PC-3 (cell line): ENCODE results near the gene CNTNAP2. TPM values are rescaled to one million over a fixed set of nuclear protein-coding genes. Genes with fewer than 3 reads are reported as not detected.

Source experiments
- ATAC-seq: fragments of 200-7000 bp; cut with Tn5 transposase; 2 replicates; pipeline ENCODE4 v1.9.1; 2020; ENCODE audit warnings: mild to moderate bottlenecking, moderate library complexity
- BruUV-seq: library from RNA; stranded (reverse); fragments of 400-500 nt; replicated peaks from 2 replicates; lab custom pipeline; 2021; lab: Mats Ljungman, UMichigan
- CTCF ChIA-PET: fragments of 300-600 bp; sonication (Branson Sonifier 250); formaldehyde crosslinking; loops from one replicate; lab custom pipeline; 2022; ENCODE audit warnings: antibody characterized with exemption; lab: Charles Lee
- POLR2A ChIA-PET: fragments of 300-600 bp; sonication (Branson Sonifier 250); formaldehyde crosslinking; loops from one replicate; lab custom pipeline; 2022; ENCODE audit warnings: antibody characterized with exemption; ENCODE audit not compliant: unreplicated experiment; lab: Charles Lee
- DNase-seq: peaks from one replicate; pipeline ENCODE4 v3.0.0-alpha.2; 2015
- H2AFZ ChIP-seq: fragments of 300-600 bp; sonication (generic); 2 replicates; pipeline ENCODE4 v1.6.0; 2016; ENCODE audit warnings: antibody characterized with exemption, low read length
- H3F3A ChIP-seq: fragments of 300-600 bp; sonication (generic); one replicate; pipeline ENCODE4 v1.6.0; 2017; ENCODE audit warnings: antibody characterized with exemption, low read length, control low read depth, mild to moderate bottlenecking; ENCODE audit not compliant: unreplicated experiment
- H3K27ac ChIP-seq: fragments of 300-600 bp; sonication (generic); 2 replicates; pipeline ENCODE4 v1.5.1; 2016; ENCODE audit warnings: mild to moderate bottlenecking, low read length
- H3K27me3 ChIP-seq: fragments of 300-600 bp; sonication (generic); 2 replicates; pipeline ENCODE4 v1.6.1; 2016; ENCODE audit warnings: low read length, mixed read lengths
- H3K36me3 ChIP-seq: fragments of 300-600 bp; sonication (generic); 2 replicates; pipeline ENCODE4 v1.6.1; 2016; ENCODE audit warnings: low read depth, mixed run types, low read length, mixed read lengths
- H3K4me1 ChIP-seq: fragments of 300-600 bp; sonication (generic); 2 replicates; pipeline ENCODE4 v1.5.1; 2016; ENCODE audit warnings: low read length; ENCODE audit not compliant: insufficient read depth
- H3K4me2 ChIP-seq: fragments of 300-600 bp; sonication (generic); 2 replicates; pipeline ENCODE4 v1.6.0; 2016; ENCODE audit warnings: low read length
- H3K4me3 ChIP-seq: fragments of 300-600 bp; sonication (generic); 2 replicates; pipeline ENCODE4 v1.5.1; 2016; ENCODE audit warnings: mild to moderate bottlenecking, low read length, mixed read lengths
- H3K79me2 ChIP-seq: fragments of 300-600 bp; sonication (generic); 2 replicates; pipeline ENCODE4 v1.6.1; 2017; ENCODE audit warnings: low read length, mixed read lengths
- H3K9ac ChIP-seq: fragments of 300-600 bp; sonication (generic); 2 replicates; pipeline ENCODE4 v1.6.0; 2016; ENCODE audit warnings: mild to moderate bottlenecking, low read length
- H3K9me2 ChIP-seq: fragments of 300-600 bp; sonication (generic); replicated peaks from 2 replicates; pipeline ENCODE4 v1.6.1; 2016; ENCODE audit warnings: mixed run types, low read length, mixed read lengths
- H3K9me3 ChIP-seq: fragments of 300-600 bp; sonication (generic); 2 replicates; pipeline ENCODE4 v1.6.1; 2016; ENCODE audit warnings: low read length, mixed read lengths
- H4K20me1 ChIP-seq: fragments of 300-600 bp; sonication (generic); 2 replicates; pipeline ENCODE4 v1.6.1; 2016; ENCODE audit warnings: low read length, mixed read lengths
- EZH2 ChIP-seq: fragments of 300-600 bp; sonication (generic); IDR thresholded peaks from one replicate; pipeline ENCODE4 v1.6.1; 2017; ENCODE audit warnings: antibody characterized with exemption, mild to moderate bottlenecking, low read length; ENCODE audit not compliant: unreplicated experiment
- EZH2phosphoT487 ChIP-seq: fragments of 300-600 bp; sonication (generic); IDR thresholded peaks from 2 replicates; pipeline ENCODE4 v1.6.1; 2018; ENCODE audit warnings: mild to moderate bottlenecking, antibody characterized with exemption, low read length, borderline replicate concordance
- intact Hi-C: fragments of 100-400 bp; cut with micrococcal nuclease; formaldehyde crosslinking; loops from 2 replicates; pipeline ENCODE4 v1.9.0; 2023
- total RNA-seq: library from RNA; depleted of rRNA; stranded (reverse); fragments of >200 nt; gene quantifications from 2 replicates; pipeline ENCODE4 v1.2.3, GENCODE V29; 2014
- TF ChIP-seq, protein P1 (sequence below): fragments of 300-600 bp; sonication (generic); conservative IDR thresholded peaks from 2 replicates; pipeline ENCODE4 v1.5.1; 2017; ENCODE audit warnings: antibody characterized with exemption, low read depth, mild to moderate bottlenecking, low read length

The CNTNAP2 gene
- total RNA-seq, 1 experiment from 2014 or later: 1.5 TPM

DNA sequence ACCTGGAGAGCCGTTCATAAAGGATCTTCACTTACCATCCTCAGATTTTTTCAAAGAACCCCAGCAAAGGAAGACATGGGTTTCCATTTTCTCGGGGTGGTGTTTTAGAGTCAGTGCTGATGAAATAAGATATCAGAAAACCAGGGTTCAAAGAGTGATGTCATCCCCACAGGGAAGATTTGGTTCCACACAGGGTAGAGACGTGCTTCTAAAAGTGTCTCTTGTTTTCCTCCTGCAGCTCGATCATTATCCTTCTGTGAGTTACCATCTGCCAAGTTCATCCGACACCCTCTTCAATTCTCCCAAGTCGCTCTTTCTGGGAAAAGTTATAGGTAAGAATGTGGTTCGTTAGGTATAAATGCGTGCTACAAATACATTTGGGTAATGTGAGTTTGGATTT is 2150.2 kb downstream of the CNTNAP2 start:
- no peak for TF ChIP-seq EZH2
- TF ChIP-seq EZH2phosphoT487: no peak
- TF ChIP-seq, protein P1, sequence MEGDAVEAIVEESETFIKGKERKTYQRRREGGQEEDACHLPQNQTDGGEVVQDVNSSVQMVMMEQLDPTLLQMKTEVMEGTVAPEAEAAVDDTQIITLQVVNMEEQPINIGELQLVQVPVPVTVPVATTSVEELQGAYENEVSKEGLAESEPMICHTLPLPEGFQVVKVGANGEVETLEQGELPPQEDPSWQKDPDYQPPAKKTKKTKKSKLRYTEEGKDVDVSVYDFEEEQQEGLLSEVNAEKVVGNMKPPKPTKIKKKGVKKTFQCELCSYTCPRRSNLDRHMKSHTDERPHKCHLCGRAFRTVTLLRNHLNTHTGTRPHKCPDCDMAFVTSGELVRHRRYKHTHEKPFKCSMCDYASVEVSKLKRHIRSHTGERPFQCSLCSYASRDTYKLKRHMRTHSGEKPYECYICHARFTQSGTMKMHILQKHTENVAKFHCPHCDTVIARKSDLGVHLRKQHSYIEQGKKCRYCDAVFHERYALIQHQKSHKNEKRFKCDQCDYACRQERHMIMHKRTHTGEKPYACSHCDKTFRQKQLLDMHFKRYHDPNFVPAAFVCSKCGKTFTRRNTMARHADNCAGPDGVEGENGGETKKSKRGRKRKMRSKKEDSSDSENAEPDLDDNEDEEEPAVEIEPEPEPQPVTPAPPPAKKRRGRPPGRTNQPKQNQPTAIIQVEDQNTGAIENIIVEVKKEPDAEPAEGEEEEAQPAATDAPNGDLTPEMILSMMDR: no peak
- POLR2A ChIA-PET: no interaction called here

DNA sequence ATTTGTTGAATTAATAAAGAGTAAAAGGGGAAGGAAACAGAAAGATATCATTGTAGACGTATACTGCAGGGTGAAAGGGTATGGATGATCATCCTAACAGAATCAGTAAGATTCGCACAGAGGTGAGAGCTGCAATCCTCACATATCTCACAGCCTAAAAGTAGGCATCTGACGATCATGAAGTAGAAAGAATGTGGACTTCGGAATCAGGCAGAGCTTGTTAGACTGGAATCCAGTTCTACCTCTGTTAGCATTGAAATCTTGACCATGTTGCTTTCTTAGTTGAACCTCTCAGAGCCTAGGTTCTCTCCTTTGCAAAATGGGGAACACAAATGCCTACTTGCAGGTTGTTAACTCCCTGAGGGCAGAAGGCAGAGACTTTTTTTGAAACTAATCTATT is 2154.0 kb downstream of the CNTNAP2 start:
- Histone ChIP-seq H3K27ac (no peak overlapping the region), H3F3A (no peaks in the 10 kb centered on the region), H2AFZ (no peak overlapping the region), H4K20me1 (no peaks in the 10 kb centered on the region), H3K9me2 (no peaks in the 10 kb centered on the region), H3K4me3 (no peak overlapping the region), H3K36me3 (no peaks in the 10 kb centered on the region), H3K79me2 (no peaks in the 10 kb centered on the region), H3K9me3 (no peaks in the 10 kb centered on the region), H3K4me1 (no peaks in the 10 kb centered on the region), H3K27me3 (peaks cover 83% of the 10 kb centered on the region), H3K9ac (no peak overlapping the region), H3K4me2 (no peak overlapping the region)
- ATAC-seq: no peak
- ChIA-PET POLR2A (no interaction called here), CTCF (no interaction called here)
- TF ChIP-seq EZH2 (no peak), EZH2phosphoT487 (no peak)
- no TSS peak for BruUV-seq
- no peak for DNase-seq
- intact Hi-C loops: no loop called here

More for the DNA sequence above, 2150.2 kb downstream of the CNTNAP2 start:
- H3K79me2 ChIP-seq: no peaks in the 10 kb centered on the region
- DNase-seq: no peak
- ATAC-seq: no peak
- H3K27ac ChIP-seq: no peak overlapping the region
- H2AFZ ChIP-seq: no peak overlapping the region
- peaks cover 46% of the 10 kb centered on the region for H3K27me3 ChIP-seq
- CTCF ChIA-PET: no interaction called here
- no peak overlapping the region for H3K4me2 ChIP-seq
- H3K9ac ChIP-seq: no peak overlapping the region
- no peaks in the 10 kb centered on the region for H3K9me2 ChIP-seq
- BruUV-seq: no TSS peak
- H3F3A ChIP-seq: no peaks in the 10 kb centered on the region
- no peaks in the 10 kb centered on the region for H3K36me3 ChIP-seq
- no peaks in the 10 kb centered on the region for H4K20me1 ChIP-seq
- no peaks in the 10 kb centered on the region for H3K4me1 ChIP-seq
- H3K9me3 ChIP-seq: no peaks in the 10 kb centered on the region
- intact Hi-C loops: loop anchor here (5.0 kb wide), 1 partner anchor 236 kb away; no protein-coding TSS in a partner anchor
- H3K4me3 ChIP-seq: no peak overlapping the region

- intact Hi-C loops: no loop called here
- Histone ChIP-seq H3K4me3 (no peak overlapping the region), H3F3A (no peaks in the 10 kb centered on the region), H3K79me2 (no peaks in the 10 kb centered on the region), H3K9ac (no peak overlapping the region), H3K27ac (no peak overlapping the region), H3K4me1 (no peaks in the 10 kb centered on the region), H3K9me2 (no peaks in the 10 kb centered on the region), H4K20me1 (no peaks in the 10 kb centered on the region), H3K9me3 (no peaks in the 10 kb centered on the region), H3K27me3 (peaks cover 88% of the 10 kb centered on the region), H3K4me2 (no peak overlapping the region), H3K36me3 (no peaks in the 10 kb centered on the region), H2AFZ (no peak overlapping the region)
- TF ChIP-seq, protein P1: no peak
- TF ChIP-seq EZH2phosphoT487 (no peak), EZH2 (no peak)
- no TSS peak for BruUV-seq
- DNase-seq (no peak), ATAC-seq (no peak)
- ChIA-PET CTCF (no interaction called here), POLR2A (no interaction called here)
Observed at GRCh38 chr7:148274118-148274517, 2157.5 kb downstream of the CNTNAP2 start.
